SU-DHL-6 (cell line): ENCODE results near the gene SAP130.

ENCODE experiments used
- H2AFZ ChIP-seq: fragments of 200-600 bp; sonication (generic); 2 replicates; pipeline ENCODE4 v1.6.1; 2014; ENCODE audit warnings: low read depth, mild to moderate bottlenecking, moderate library complexity, mixed read lengths, antibody characterized with exemption, low read length; ENCODE audit not compliant: severe bottlenecking
- H3F3A ChIP-seq: fragments of 200-600 bp; shearing (Covaris generic); 2 replicates; pipeline ENCODE4 v1.6.0; 2016; ENCODE audit warnings: antibody characterized with exemption, mild to moderate bottlenecking; ENCODE audit not compliant: insufficient read depth
- H3K27ac ChIP-seq: fragments of 200-600 bp; sonication (generic); 2 replicates; pipeline ENCODE4 v1.5.1; 2016; ENCODE audit warnings: low read depth, mild to moderate bottlenecking, low read length, moderate library complexity, mixed read lengths
- H3K27me3 ChIP-seq: fragments of 200-600 bp; sonication (generic), shearing (Covaris generic); 2 replicates; pipeline ENCODE4 v1.6.0; 2014; ENCODE audit warnings: mild to moderate bottlenecking, low read length
- H3K36me3 ChIP-seq: fragments of 200-600 bp; sonication (generic); 2 replicates; pipeline ENCODE4 v1.6.1; 2014; ENCODE audit warnings: mild to moderate bottlenecking, low read length, mixed read lengths
- H3K4me2 ChIP-seq: fragments of 300-600, 200-600 bp; shearing (Covaris generic), sonication (generic); 2 replicates; pipeline ENCODE4 v1.6.0; 2014; ENCODE audit warnings: low read length, low read depth, mild to moderate bottlenecking; ENCODE audit not compliant: poor library complexity, severe bottlenecking
- H3K4me3 ChIP-seq: fragments of 200-600 bp; sonication (generic); 2 replicates; pipeline ENCODE4 v1.5.1; 2014; ENCODE audit warnings: antibody characterized with exemption, low read length, mild to moderate bottlenecking, mixed read lengths; ENCODE audit not compliant: insufficient read depth, poor library complexity, severe bottlenecking
- H3K79me2 ChIP-seq: fragments of 200-600 bp; sonication (generic); 2 replicates; pipeline ENCODE4 v1.6.1; 2014; ENCODE audit warnings: mild to moderate bottlenecking, low read length, moderate library complexity; ENCODE audit not compliant: insufficient read depth
- H3K9ac ChIP-seq: fragments of 200-600 bp; sonication (generic); 2 replicates; pipeline ENCODE4 v1.7.0; 2014; ENCODE audit warnings: mild to moderate bottlenecking, low read length
- H3K9me2 ChIP-seq: fragments of 200-600 bp; sonication (generic); replicated peaks from 2 replicates; pipeline ENCODE4 v1.6.1; 2014; ENCODE audit warnings: low read length; ENCODE audit not compliant: insufficient read depth
- H3K9me3 ChIP-seq: fragments of 200-600 bp; sonication (generic); 2 replicates; pipeline ENCODE4 v1.6.1; 2014; ENCODE audit warnings: low read length, mixed read lengths; ENCODE audit not compliant: insufficient read depth
- H4K20me1 ChIP-seq: fragments of 200-600 bp; sonication (generic); 2 replicates; pipeline ENCODE4 v1.6.1; 2014; ENCODE audit warnings: low read depth, mild to moderate bottlenecking, antibody characterized with exemption, low read length, moderate library complexity, mixed read lengths
- EZH2phosphoT487 ChIP-seq: fragments of 200-600 bp; sonication (generic), shearing (Covaris generic); conservative IDR thresholded peaks from 2 replicates; pipeline ENCODE4 v1.6.1; 2018; ENCODE audit warnings: mild to moderate bottlenecking, antibody characterized with exemption, low read length, moderate library complexity, mixed read lengths
- TF ChIP-seq, protein P1 (sequence below): fragments of 200-600 bp; sonication (generic); IDR thresholded peaks from one replicate; pipeline ENCODE4 v1.5.1; 2017; ENCODE audit warnings: antibody characterized with exemption, mild to moderate bottlenecking, low read length, moderate library complexity; ENCODE audit not compliant: insufficient read depth, poor library complexity, severe bottlenecking

SAP130 gene

DNA sequence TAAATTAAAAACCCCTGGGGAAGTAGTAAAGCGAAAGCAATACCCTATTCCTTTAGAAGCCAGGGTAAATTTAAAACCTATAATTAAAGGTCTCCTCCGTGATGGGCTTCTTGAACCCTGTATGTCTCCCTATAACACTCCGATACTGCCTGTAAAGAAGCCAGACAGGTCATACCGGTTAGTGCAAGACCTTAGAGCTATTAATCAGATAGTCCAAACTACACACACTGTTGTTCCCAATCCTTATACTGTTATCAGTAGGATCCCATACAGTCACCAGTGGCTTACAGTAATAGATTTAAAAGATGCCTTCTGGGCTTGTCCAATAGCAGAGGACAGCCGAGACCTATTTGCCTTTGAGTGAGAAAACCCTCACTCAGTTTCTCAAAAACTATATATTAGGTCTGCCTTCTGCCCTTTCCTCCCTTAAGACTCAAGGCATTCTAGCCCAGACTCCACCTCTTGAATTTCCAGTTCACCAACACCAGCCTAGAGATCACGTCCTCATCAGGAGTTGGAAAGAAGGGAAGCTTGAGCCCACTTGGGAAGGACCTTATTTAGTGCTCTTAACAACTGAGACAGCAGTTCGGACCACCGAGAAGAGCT, 12.4 kb upstream of the SAP130 start:
- H3K9ac ChIP-seq: no peak overlapping the region
- H3K36me3 ChIP-seq: 0 out of 2 replicates have a peak, but pooled peaks cover 3% of the 10 kb centered on the region
- no peak overlapping the region for H3K4me2 ChIP-seq
- no peaks in the 10 kb centered on the region for H4K20me1 ChIP-seq
- no peaks in the 10 kb centered on the region for H3F3A ChIP-seq
- no peak overlapping the region for H3K4me3 ChIP-seq
- peaks cover 42% of the 10 kb centered on the region; the same call in 1 of the 2 replicates for H3K9me3 ChIP-seq
- no peaks in the 10 kb centered on the region for H3K9me2 ChIP-seq
- no peak overlapping the region for H3K27ac ChIP-seq
- no peaks in the 10 kb centered on the region for H3K27me3 ChIP-seq
- H3K79me2 ChIP-seq: no peaks in the 10 kb centered on the region
- no peak for TF ChIP-seq EZH2phosphoT487
- TF ChIP-seq, protein P1, sequence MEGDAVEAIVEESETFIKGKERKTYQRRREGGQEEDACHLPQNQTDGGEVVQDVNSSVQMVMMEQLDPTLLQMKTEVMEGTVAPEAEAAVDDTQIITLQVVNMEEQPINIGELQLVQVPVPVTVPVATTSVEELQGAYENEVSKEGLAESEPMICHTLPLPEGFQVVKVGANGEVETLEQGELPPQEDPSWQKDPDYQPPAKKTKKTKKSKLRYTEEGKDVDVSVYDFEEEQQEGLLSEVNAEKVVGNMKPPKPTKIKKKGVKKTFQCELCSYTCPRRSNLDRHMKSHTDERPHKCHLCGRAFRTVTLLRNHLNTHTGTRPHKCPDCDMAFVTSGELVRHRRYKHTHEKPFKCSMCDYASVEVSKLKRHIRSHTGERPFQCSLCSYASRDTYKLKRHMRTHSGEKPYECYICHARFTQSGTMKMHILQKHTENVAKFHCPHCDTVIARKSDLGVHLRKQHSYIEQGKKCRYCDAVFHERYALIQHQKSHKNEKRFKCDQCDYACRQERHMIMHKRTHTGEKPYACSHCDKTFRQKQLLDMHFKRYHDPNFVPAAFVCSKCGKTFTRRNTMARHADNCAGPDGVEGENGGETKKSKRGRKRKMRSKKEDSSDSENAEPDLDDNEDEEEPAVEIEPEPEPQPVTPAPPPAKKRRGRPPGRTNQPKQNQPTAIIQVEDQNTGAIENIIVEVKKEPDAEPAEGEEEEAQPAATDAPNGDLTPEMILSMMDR: no peak
- H2AFZ ChIP-seq: no peak overlapping the region

DNA sequence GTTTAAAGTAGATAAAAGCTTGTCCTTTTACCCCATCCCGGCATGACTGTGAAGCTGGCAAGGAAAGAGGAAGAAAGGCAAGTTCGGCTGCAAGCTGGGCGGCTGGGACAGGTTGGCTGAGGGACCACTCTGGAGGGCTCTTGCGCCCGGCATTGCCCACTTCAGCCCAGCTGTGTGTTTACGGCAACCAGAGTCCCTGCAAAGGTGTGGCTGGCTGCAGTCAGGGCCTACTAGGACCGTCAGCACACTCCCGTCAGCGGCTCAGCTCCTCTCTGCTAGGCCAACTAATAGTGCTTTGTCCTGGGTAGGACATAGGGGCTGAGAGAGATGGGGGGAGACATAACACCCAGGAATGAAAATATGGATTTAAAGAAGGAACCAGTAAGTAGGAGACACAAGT, 11.7 kb upstream of the SAP130 start:
- H3K9me3 ChIP-seq: peaks cover 41% of the 10 kb centered on the region; the same call in 1 of the 2 replicates

DNA sequence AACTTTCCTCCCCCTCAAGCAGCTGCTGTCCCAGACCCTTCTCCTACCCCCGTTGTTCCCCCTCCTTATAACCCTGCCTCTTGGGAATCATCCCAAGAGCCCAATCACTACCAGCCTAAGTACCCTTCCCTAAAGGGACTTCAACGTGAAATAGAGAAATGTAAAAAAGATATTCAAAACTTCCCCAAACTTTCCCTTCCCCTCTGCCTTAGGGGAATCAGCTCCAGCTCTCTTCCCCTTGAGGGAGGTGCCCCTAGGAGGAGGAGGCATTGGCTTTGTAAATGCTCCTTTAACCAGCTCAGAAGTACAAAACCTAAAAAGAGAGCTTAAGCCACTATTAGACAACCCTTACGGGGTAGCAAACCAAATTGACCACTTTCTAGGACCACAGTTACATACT, 10.6 kb upstream of the SAP130 start:
- H3K27ac ChIP-seq: no peak overlapping the region
- H3K9ac ChIP-seq: no peak overlapping the region
- H3K9me2 ChIP-seq: no peaks in the 10 kb centered on the region
- no peak overlapping the region for H3K4me2 ChIP-seq
- H3F3A ChIP-seq: no peaks in the 10 kb centered on the region
- no peaks in the 10 kb centered on the region for H4K20me1 ChIP-seq
- peaks cover 32% of the 10 kb centered on the region; the same call in 1 of the 2 replicates for H3K9me3 ChIP-seq
- H3K36me3 ChIP-seq: 0 out of 2 replicates have a peak, but pooled peaks cover 3% of the 10 kb centered on the region
- no peaks in the 10 kb centered on the region for H3K27me3 ChIP-seq
- no peak for TF ChIP-seq EZH2phosphoT487
- TF ChIP-seq, protein P1: no peak
- no peak overlapping the region for H2AFZ ChIP-seq
- no peaks in the 10 kb centered on the region for H3K79me2 ChIP-seq
- no peak overlapping the region for H3K4me3 ChIP-seq

More for the DNA sequence above, 11.7 kb upstream of the SAP130 start:
- H4K20me1 ChIP-seq: no peaks in the 10 kb centered on the region
- H3K4me2 ChIP-seq: no peak overlapping the region
- no peak overlapping the region for H3K9ac ChIP-seq
- H3K79me2 ChIP-seq: no peaks in the 10 kb centered on the region
- H3K9me2 ChIP-seq: no peaks in the 10 kb centered on the region
- no peak overlapping the region for H2AFZ ChIP-seq
- H3K36me3 ChIP-seq: 0 out of 2 replicates have a peak, but pooled peaks cover 3% of the 10 kb centered on the region
- H3K27me3 ChIP-seq: no peaks in the 10 kb centered on the region
- no peaks in the 10 kb centered on the region for H3F3A ChIP-seq
- H3K27ac ChIP-seq: no peak overlapping the region
- H3K4me3 ChIP-seq: no peak overlapping the region
- TF ChIP-seq, protein P1: no peak
- TF ChIP-seq EZH2phosphoT487: no peak
